Body of pancreas (tissue), 4 donors: ENCODE data around the gene KAT6B.

Experiments used
- CTCF ChIP-seq, 7 experiments: fragments of 450-650 bp in 4 of 7; fragments of 200-600 bp in 3 of 7; sonication (generic) in 3 of 7; IDR thresholded peaks; one replicate each; pipeline ENCODE4 v1.5.1; 2016 to 2019; ENCODE audit warnings: antibody characterized with exemption in 7 of 7
- POLR2A ChIP-seq, 3 donors: fragments of 450-650 bp; IDR thresholded peaks; one replicate each; pipeline ENCODE4 v1.6.1; 2016; ENCODE audit warnings: antibody characterized with exemption in 3 of 3, mild to moderate bottlenecking in 2 of 3

GRCh38 chr10:74874649-74875048 lies 48.2 kb downstream of the KAT6B start:
- TF ChIP-seq CTCF (IDR thresholded peaks at IDR 0.05) (no peak), POLR2A (IDR thresholded peaks at IDR 0.05) (no peak)
